Omental fat pad (tissue), 4 donors: ENCODE results near the gene CD2. TPM values are rescaled to one million over a fixed set of nuclear protein-coding genes. Genes with fewer than 3 reads are reported as not detected.

ENCODE experiments used
- ATAC-seq: fragments of 150-250 bp; one replicate; pipeline ENCODE4 v1.9.1; 2016; ENCODE audit warnings: mild to moderate bottlenecking, moderate library complexity; ENCODE audit not compliant: low FRiP score
- DNase-seq: peaks from one replicate; pipeline ENCODE4 v3.0.0-alpha.2; 2019; ENCODE audit warnings: low spot score
- CTCF ChIP-seq, 3 donors: fragments of 450-650 bp; IDR thresholded peaks; one replicate each; pipeline ENCODE4 v1.5.1; 2016 to 2017; ENCODE audit warnings: antibody characterized with exemption in 3 of 3, mild to moderate bottlenecking in 3 of 3, moderate library complexity in 2 of 3
- total RNA-seq, 4 donors: library from RNA; depleted of rRNA; stranded (reverse); fragments of >200 nt; gene quantifications; one replicate each; pipeline ENCODE4 v1.1.0, GENCODE V29; 2016

The CD2 gene
- total RNA-seq, 4 donors from 2014 or later: 1.8 to 3.4 (median 2.6) TPM

- DNase-seq: no peak
- no peak for ATAC-seq
- TF ChIP-seq CTCF (IDR thresholded peaks at IDR 0.05): no peak
Measured at GRCh38 chr1:116777831-116778830, 23.9 kb downstream of the CD2 start.

- no peak for DNase-seq
- TF ChIP-seq CTCF (IDR thresholded peaks at IDR 0.05): no peak
- ATAC-seq: no peak
Measured at GRCh38 chr1:116781034-116781433, 26.8 kb downstream of the CD2 start.

- TF ChIP-seq CTCF (IDR thresholded peaks at IDR 0.05): no peak
- ATAC-seq: no peak
Measured at GRCh38 chr1:116785006-116785405, 30.8 kb downstream of the CD2 start.

GRCh38 chr1:116786049-116786448 lies 31.8 kb downstream of the CD2 start:
- ATAC-seq (no peak), DNase-seq (no peak)
- no peak for TF ChIP-seq CTCF (IDR thresholded peaks at IDR 0.05)

More at GRCh38 chr1:116785006-116785405, 30.8 kb downstream of the CD2 start:
- no peak for DNase-seq

- DNase-seq (no peak), ATAC-seq (no peak)
- TF ChIP-seq CTCF (IDR thresholded peaks at IDR 0.05): no peak
Measured at GRCh38 chr1:116791727-116792126, 37.5 kb downstream of the CD2 start.

- no peak for TF ChIP-seq CTCF (IDR thresholded peaks at IDR 0.05)
- no peak for DNase-seq
- no peak for ATAC-seq
Measured at GRCh38 chr1:116793357-116793935, 39.2 kb downstream of the CD2 start.
